ENCODE results near the gene S100PBP.

Gene S100PBP

GRCh38 chr1:32896451-32896850 is 79.0 kb downstream of the S100PBP start:
- TF ChIP-seq TEAD4 (IDR thresholded peaks at IDR 0.05) (no peak), EP300 (IDR thresholded peaks at IDR 0.05; ENCODE audit: borderline replicate concordance) (no peak)

DNA sequence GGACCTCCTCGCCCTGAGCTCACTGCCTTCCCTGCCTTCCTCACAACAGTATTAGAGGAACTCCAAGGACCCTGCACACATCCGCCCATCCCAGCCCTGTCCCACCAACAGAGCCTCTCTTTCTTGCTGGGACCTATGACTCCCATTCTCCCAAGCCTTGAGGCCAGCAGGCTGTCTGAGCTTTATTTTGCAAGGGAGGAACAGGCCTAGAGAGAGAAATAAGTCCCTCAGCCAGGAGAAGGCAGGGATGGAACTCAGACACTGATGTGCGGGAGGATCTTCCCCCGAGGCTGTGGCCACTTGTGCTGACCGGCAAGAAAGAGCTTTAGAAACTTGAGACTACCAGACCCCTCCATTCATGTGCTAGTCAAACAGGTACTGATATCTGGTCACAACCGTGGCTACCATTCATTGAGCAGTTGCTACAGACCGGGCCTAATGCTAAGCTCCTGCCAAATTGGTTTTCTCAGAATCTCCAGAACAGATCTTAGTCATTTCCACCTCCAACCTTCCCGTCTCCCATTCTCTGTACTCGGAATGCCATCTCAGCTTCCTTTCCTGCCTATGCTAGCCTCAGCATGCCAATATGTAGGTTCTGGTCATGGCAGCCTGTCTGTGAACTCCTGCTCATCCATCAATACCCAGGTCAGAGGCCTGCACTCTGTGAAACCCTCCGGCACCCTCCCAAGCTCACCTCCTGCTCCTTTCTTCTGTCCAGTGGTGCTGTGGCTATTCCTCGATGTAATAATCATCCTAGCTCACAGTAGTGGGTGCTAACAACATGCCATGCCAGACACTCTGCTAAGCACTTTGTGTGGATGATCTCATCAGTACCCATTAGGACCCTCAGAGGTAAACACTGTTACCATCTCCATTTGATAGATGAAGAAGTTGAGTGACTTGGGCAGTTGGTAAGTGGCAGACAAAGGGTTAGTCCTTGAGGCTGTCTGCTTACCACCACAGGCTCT is 79.9 kb downstream of the S100PBP start:
- TF ChIP-seq EGR1 (IDR thresholded peaks at IDR 0.05) (no peak), CEBPB (IDR thresholded peaks at IDR 0.05) (no peak), ZBTB7A (IDR thresholded peaks at IDR 0.05; ENCODE audit: low read depth) (no peak)

GRCh38 chr1:32898056-32898455 is 80.6 kb downstream of the S100PBP start:
- TF ChIP-seq RAD21 (IDR thresholded peaks at IDR 0.05; ENCODE audit: low read depth): no peak
- no peak for TF ChIP-seq YY1 (IDR thresholded peaks at IDR 0.05; ENCODE audit: low read depth)
- TF ChIP-seq, protein P1, sequence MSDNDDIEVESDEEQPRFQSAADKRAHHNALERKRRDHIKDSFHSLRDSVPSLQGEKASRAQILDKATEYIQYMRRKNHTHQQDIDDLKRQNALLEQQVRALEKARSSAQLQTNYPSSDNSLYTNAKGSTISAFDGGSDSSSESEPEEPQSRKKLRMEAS (IDR thresholded peaks at IDR 0.05): no peak
- no peak for TF ChIP-seq ZBTB7A (IDR thresholded peaks at IDR 0.05; ENCODE audit: low read depth)
- TF ChIP-seq, protein P2, sequence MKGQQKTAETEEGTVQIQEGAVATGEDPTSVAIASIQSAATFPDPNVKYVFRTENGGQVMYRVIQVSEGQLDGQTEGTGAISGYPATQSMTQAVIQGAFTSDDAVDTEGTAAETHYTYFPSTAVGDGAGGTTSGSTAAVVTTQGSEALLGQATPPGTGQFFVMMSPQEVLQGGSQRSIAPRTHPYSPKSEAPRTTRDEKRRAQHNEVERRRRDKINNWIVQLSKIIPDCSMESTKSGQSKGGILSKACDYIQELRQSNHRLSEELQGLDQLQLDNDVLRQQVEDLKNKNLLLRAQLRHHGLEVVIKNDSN (IDR thresholded peaks at IDR 0.05): no peak
- TF ChIP-seq NFIC (IDR thresholded peaks at IDR 0.05): no peak
- no peak for TF ChIP-seq TAF1 (IDR thresholded peaks at IDR 0.05; ENCODE audit: low read depth)
- TF ChIP-seq EP300 (IDR thresholded peaks at IDR 0.05; ENCODE audit: borderline replicate concordance): no peak
- TF ChIP-seq FOXM1 (IDR thresholded peaks at IDR 0.05; ENCODE audit: borderline replicate concordance, low read depth): no peak
- TF ChIP-seq, protein P3, sequence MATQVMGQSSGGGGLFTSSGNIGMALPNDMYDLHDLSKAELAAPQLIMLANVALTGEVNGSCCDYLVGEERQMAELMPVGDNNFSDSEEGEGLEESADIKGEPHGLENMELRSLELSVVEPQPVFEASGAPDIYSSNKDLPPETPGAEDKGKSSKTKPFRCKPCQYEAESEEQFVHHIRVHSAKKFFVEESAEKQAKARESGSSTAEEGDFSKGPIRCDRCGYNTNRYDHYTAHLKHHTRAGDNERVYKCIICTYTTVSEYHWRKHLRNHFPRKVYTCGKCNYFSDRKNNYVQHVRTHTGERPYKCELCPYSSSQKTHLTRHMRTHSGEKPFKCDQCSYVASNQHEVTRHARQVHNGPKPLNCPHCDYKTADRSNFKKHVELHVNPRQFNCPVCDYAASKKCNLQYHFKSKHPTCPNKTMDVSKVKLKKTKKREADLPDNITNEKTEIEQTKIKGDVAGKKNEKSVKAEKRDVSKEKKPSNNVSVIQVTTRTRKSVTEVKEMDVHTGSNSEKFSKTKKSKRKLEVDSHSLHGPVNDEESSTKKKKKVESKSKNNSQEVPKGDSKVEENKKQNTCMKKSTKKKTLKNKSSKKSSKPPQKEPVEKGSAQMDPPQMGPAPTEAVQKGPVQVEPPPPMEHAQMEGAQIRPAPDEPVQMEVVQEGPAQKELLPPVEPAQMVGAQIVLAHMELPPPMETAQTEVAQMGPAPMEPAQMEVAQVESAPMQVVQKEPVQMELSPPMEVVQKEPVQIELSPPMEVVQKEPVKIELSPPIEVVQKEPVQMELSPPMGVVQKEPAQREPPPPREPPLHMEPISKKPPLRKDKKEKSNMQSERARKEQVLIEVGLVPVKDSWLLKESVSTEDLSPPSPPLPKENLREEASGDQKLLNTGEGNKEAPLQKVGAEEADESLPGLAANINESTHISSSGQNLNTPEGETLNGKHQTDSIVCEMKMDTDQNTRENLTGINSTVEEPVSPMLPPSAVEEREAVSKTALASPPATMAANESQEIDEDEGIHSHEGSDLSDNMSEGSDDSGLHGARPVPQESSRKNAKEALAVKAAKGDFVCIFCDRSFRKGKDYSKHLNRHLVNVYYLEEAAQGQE (IDR thresholded peaks at IDR 0.05; ENCODE audit: low read depth): no peak
- no peak for TF ChIP-seq TCF12 (IDR thresholded peaks at IDR 0.05; ENCODE audit: low read depth)
- TF ChIP-seq EGR1 (IDR thresholded peaks at IDR 0.05): no peak
- no peak for TF ChIP-seq CREB1 (IDR thresholded peaks at IDR 0.05; ENCODE audit: low read depth)

GRCh38 chr1:32898958-32899357 is 81.5 kb downstream of the S100PBP start:
- no peak for TF ChIP-seq EGR1 (IDR thresholded peaks at IDR 0.05)
- no peak for TF ChIP-seq TAF1 (IDR thresholded peaks at IDR 0.05; ENCODE audit: low read depth)

- TF ChIP-seq TEAD4 (IDR thresholded peaks at IDR 0.05): no peak
- no peak for TF ChIP-seq NFIC (IDR thresholded peaks at IDR 0.05)
- TF ChIP-seq, protein P1 (IDR thresholded peaks at IDR 0.05): no peak
- TF ChIP-seq CEBPB (IDR thresholded peaks at IDR 0.05): no peak
- TF ChIP-seq EGR1 (IDR thresholded peaks at IDR 0.05): no peak
- TF ChIP-seq, protein P3 (IDR thresholded peaks at IDR 0.05; ENCODE audit: low read depth): no peak
- TF ChIP-seq TAF1 (IDR thresholded peaks at IDR 0.05; ENCODE audit: low read depth): no peak
- TF ChIP-seq CREB1 (IDR thresholded peaks at IDR 0.05; ENCODE audit: low read depth): no peak
- no peak for TF ChIP-seq TCF12 (IDR thresholded peaks at IDR 0.05; ENCODE audit: low read depth)
- TF ChIP-seq YY1 (IDR thresholded peaks at IDR 0.05; ENCODE audit: low read depth): no peak
- TF ChIP-seq ZBTB7A (IDR thresholded peaks at IDR 0.05; ENCODE audit: low read depth): no peak
Observed at GRCh38 chr1:32899586-32900296, 82.3 kb downstream of the S100PBP start.

GRCh38 chr1:32900371-32900955 is 83.0 kb downstream of the S100PBP start:
- TF ChIP-seq FOXM1 (IDR thresholded peaks at IDR 0.05; ENCODE audit: borderline replicate concordance, low read depth) (no peak), ZBTB7A (IDR thresholded peaks at IDR 0.05; ENCODE audit: low read depth) (peak; percentile 45; the same call in 1 of the 2 replicates)

All from Ishikawa (cell line).